Neural progenitor cell (in vitro differentiated cells): ENCODE measurements around the gene CEP95. TPM values are rescaled to one million over a fixed set of nuclear protein-coding genes. Genes with fewer than 3 reads are reported as not detected.
A peak's percentile ranks its signal among the peaks of the same experiment; 100 is the strongest.

Experiments
- DNase-seq: peaks from one replicate; pipeline ENCODE4 v3.0.0-alpha.2; 2016; ENCODE audit warnings: low spot score
- H2AFZ ChIP-seq: fragments of 200-600 bp; sonication (generic); replicated peaks from 2 replicates; pipeline ENCODE4 v1.6.1; 2016; ENCODE audit warnings: antibody characterized with exemption
- H3F3A ChIP-seq: fragments of 200-600 bp; sonication (generic); 2 replicates; pipeline ENCODE4 v1.6.1; 2016; ENCODE audit warnings: antibody characterized with exemption, low read depth
- H3K27ac ChIP-seq: fragments of 200-600 bp; sonication (generic); 2 replicates; pipeline ENCODE4 v1.5.1; 2016; ENCODE audit warnings: mild to moderate bottlenecking
- H3K27me3 ChIP-seq: fragments of 200-600 bp; sonication (generic); 2 replicates; pipeline ENCODE4 v1.6.1; 2016; ENCODE audit warnings: mild to moderate bottlenecking, moderate library complexity
- H3K36me3 ChIP-seq: fragments of 200-600 bp; sonication (generic); 2 replicates; pipeline ENCODE4 v1.5.1; 2016
- H3K4me1 ChIP-seq: fragments of 200-600 bp; sonication (generic); 2 replicates; pipeline ENCODE4 v1.6.1; 2016; ENCODE audit warnings: mixed run types
- H3K4me2 ChIP-seq: fragments of 200-600 bp; sonication (generic); 2 replicates; pipeline ENCODE4 v1.6.1; 2016
- H3K4me3 ChIP-seq: fragments of 200-600 bp; sonication (generic); 2 replicates; pipeline ENCODE4 v1.5.1; 2016
- H3K79me2 ChIP-seq: fragments of 200-600 bp; sonication (generic); 2 replicates; pipeline ENCODE4 v1.6.1; 2016; ENCODE audit warnings: low read depth
- H3K9ac ChIP-seq: fragments of 200-600 bp; sonication (generic); 2 replicates; pipeline ENCODE4 v1.6.1; 2016
- H3K9me3 ChIP-seq: fragments of 200-600 bp; sonication (generic); 2 replicates; pipeline ENCODE4 v1.5.1; 2016; ENCODE audit warnings: low read depth
- H4K20me1 ChIP-seq: fragments of 200-600 bp; sonication (generic); 2 replicates; pipeline ENCODE4 v1.6.1; 2016; ENCODE audit warnings: low read depth
- H3K27ac Mint-ChIP-seq: 3 replicates; pipeline ENCODE4 v1.8.0; 2021; ENCODE audit warnings: mixed read lengths
- H3K27me3 Mint-ChIP-seq: 2 replicates; pipeline ENCODE4 v1.8.0; 2022; ENCODE audit warnings: low read depth, mild to moderate bottlenecking, inconsistent platforms, moderate library complexity, mixed read lengths; ENCODE audit not compliant: insufficient read depth
- H3K36me3 Mint-ChIP-seq: 3 replicates; pipeline ENCODE4 v1.8.0; 2021; ENCODE audit warnings: mixed read lengths
- H3K4me1 Mint-ChIP-seq: 3 replicates; pipeline ENCODE4 v1.8.0; 2021; ENCODE audit warnings: mixed read lengths
- H3K4me3 Mint-ChIP-seq: 3 replicates; pipeline ENCODE4 v1.8.0; 2021; ENCODE audit warnings: mild to moderate bottlenecking, moderate library complexity, mixed read lengths
- H3K9me3 Mint-ChIP-seq: 3 replicates; pipeline ENCODE4 v1.8.0; 2020; ENCODE audit warnings: mixed read lengths
- EZH2 ChIP-seq: fragments of 200-600 bp; sonication (generic); IDR thresholded peaks from 2 replicates; pipeline ENCODE4 v1.6.1; 2017; ENCODE audit warnings: antibody characterized with exemption, mild to moderate bottlenecking, moderate library complexity
- EZH2phosphoT487 ChIP-seq: fragments of 200-600 bp; sonication (generic); IDR thresholded peaks from 2 replicates; pipeline ENCODE4 v1.6.1; 2017; ENCODE audit warnings: antibody characterized with exemption
- total RNA-seq: library from RNA; depleted of rRNA; stranded (reverse); fragments of >200 nt; gene quantifications from 2 replicates; pipeline ENCODE4 v1.2.3, GENCODE V29; 2015; ENCODE audit warnings: low replicate concordance
- TF ChIP-seq, protein P1 (sequence below): fragments of 200-600 bp; sonication (generic); IDR thresholded peaks from 2 replicates; pipeline ENCODE4 v1.5.1; 2017; ENCODE audit warnings: antibody characterized with exemption, mild to moderate bottlenecking

CEP95 gene
- total RNA-seq, 1 donor from 2014 or later: 76.9 TPM

DNA sequence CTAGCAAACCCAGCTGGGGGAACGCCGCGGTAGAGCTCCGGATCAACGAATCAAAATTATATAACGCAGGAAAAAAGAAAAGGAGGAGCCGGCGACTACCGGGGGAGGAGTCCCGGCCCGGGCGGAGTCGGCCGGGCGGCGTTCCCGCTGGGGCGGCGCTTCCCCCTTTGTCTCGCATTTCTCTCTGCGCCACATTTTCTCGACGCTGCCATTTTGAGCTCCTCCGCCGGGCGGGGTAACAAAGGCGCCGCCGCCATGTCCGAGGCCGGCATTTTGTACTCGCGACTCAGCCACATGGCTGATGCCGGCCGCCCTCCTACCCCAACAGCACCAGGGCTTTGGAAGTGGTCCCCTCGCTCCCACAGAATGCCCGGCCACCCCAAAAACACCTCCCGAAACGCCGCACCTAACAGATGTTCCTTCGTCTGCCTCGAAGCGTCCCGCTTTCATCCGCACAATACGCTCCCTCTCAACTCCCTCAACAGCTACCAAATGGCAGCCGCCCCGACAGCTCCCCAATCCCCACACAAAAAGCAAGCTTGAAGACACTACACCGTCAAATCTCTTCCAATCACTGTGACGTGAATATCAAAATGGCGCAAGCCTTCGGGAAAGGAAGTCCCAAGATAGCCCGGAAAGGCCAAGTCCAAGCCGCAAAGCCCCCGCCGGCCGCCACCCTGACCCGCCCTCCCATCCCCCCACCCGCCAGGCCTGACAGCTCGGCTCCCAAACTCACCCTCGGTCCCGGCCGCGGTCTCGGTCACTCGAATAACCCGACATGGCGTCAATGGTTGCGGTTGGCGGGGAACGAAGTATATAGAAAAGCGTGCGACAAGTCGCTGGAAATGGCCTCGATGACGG, 1.2 kb upstream of the CEP95 start:
- peaks cover 94% of the 10 kb centered on the region for H3K79me2 ChIP-seq
- H4K20me1 ChIP-seq: peaks cover 74% of the 10 kb centered on the region
- no peak for TF ChIP-seq EZH2phosphoT487
- H3K27ac ChIP-seq: peak overlapping the region; percentile 96
- H3K4me2 ChIP-seq: peak overlapping the region; percentile 96
- Mint-ChIP-seq H3K9me3 (no peaks in the 10 kb centered on the region), H3K36me3 (peaks cover 45% of the 10 kb centered on the region), H3K27ac (peak overlapping the region; percentile 100), H3K4me3 (peak overlapping the region; percentile 100), H3K4me1 (peaks cover 32% of the 10 kb centered on the region), H3K27me3 (peaks cover 12% of the 10 kb centered on the region)
- H3K9ac ChIP-seq: peak overlapping the region; percentile 100
- no peaks in the 10 kb centered on the region for H3K27me3 ChIP-seq
- H3F3A ChIP-seq: peaks cover 60% of the 10 kb centered on the region
- peak overlapping the region; percentile 93 for H3K4me3 ChIP-seq
- H2AFZ ChIP-seq: no peak overlapping the region
- H3K36me3 ChIP-seq: peaks cover 45% of the 10 kb centered on the region
- peak; percentile 94 for DNase-seq
- no peaks in the 10 kb centered on the region for H3K9me3 ChIP-seq
- H3K4me1 ChIP-seq: peaks cover 20% of the 10 kb centered on the region

DNA sequence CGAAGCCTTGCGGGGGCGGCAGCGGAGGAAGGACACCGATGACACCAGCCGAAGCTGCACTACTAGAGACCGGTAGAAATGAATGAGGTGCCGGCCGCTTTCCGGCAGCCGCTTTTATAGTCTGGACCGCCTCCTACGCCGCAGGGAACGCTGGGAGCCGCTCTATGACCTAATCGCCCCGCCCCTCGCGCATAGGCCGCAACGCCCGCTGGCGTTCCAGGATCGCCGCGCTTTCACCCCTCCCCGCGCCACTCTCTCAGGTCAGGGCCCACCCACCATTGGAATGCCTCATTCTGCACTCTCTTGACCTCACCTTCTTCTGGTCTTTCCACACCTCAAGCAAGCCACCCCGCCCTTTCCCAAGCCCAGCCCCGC, 589 bp upstream of the CEP95 start, which contains the start of gene DDX5:
Gene DDX5, minus strand, starts transcription at position 89 of the 375 bp plus-strand sequence. CDS start 170 bp downstream, outside the sequence.
- Histone ChIP-seq H3K36me3 (peaks cover 39% of the 10 kb centered on the region), H3K79me2 (peaks cover 93% of the 10 kb centered on the region), H3K9ac (peak within 1 kb of the TSS; percentile 100), H3K4me3 (peak within 1 kb of the TSS; percentile 93), H3K9me3 (no peaks in the 10 kb centered on the region), H4K20me1 (peaks cover 68% of the 10 kb centered on the region), H2AFZ (peak within 1 kb of the TSS; percentile 79), H3K27ac (peak within 1 kb of the TSS; percentile 96), H3K27me3 (no peaks in the 10 kb centered on the region), H3K4me2 (peak within 1 kb of the TSS; percentile 96), H3F3A (peaks cover 54% of the 10 kb centered on the region), H3K4me1 (peaks cover 20% of the 10 kb centered on the region)
- H3K9me3 Mint-ChIP-seq: no peaks in the 10 kb centered on the region
- peak within 1 kb of the TSS; percentile 100 for H3K27ac Mint-ChIP-seq
- peak; percentile 99 for DNase-seq
- peaks cover 30% of the 10 kb centered on the region for H3K4me1 Mint-ChIP-seq
- peak within 1 kb of the TSS; percentile 100 for H3K4me3 Mint-ChIP-seq
- H3K36me3 Mint-ChIP-seq: peaks cover 44% of the 10 kb centered on the region
- H3K27me3 Mint-ChIP-seq: peaks cover 12% of the 10 kb centered on the region
- peak; percentile 18 for TF ChIP-seq EZH2
- no peak for TF ChIP-seq EZH2phosphoT487
- TF ChIP-seq, protein P1, sequence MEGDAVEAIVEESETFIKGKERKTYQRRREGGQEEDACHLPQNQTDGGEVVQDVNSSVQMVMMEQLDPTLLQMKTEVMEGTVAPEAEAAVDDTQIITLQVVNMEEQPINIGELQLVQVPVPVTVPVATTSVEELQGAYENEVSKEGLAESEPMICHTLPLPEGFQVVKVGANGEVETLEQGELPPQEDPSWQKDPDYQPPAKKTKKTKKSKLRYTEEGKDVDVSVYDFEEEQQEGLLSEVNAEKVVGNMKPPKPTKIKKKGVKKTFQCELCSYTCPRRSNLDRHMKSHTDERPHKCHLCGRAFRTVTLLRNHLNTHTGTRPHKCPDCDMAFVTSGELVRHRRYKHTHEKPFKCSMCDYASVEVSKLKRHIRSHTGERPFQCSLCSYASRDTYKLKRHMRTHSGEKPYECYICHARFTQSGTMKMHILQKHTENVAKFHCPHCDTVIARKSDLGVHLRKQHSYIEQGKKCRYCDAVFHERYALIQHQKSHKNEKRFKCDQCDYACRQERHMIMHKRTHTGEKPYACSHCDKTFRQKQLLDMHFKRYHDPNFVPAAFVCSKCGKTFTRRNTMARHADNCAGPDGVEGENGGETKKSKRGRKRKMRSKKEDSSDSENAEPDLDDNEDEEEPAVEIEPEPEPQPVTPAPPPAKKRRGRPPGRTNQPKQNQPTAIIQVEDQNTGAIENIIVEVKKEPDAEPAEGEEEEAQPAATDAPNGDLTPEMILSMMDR: no peak

DNA sequence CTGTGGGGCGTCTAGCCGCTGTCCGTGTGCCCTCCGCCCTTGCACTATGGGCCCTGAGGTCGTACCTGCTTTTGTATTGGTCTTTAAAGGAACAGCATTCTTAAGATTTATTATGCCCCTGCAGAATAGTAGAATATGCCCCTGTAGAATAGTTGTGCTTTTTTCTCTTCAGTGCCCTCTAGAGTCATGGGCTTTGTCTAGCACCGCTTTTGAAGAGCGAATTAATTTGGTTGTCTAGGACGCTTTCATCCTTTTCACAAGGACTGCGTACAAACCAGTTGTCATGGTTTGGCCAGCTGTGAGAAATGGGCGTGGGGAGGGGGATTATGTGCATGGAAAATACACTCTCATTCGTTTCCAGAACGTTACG, 621 bp downstream of the CEP95 start:
- peaks cover 20% of the 10 kb centered on the region for H3K4me1 ChIP-seq
- Mint-ChIP-seq H3K27me3 (peaks cover 12% of the 10 kb centered on the region), H3K4me1 (peaks cover 28% of the 10 kb centered on the region), H3K4me3 (peak overlapping the region; percentile 100), H3K27ac (peak overlapping the region; percentile 99), H3K36me3 (peaks cover 41% of the 10 kb centered on the region), H3K9me3 (no peaks in the 10 kb centered on the region)
- TF ChIP-seq EZH2 (no peak), EZH2phosphoT487 (no peak)
- TF ChIP-seq, protein P1: peak; percentile 54
- H3K36me3 ChIP-seq: peaks cover 30% of the 10 kb centered on the region
- H4K20me1 ChIP-seq: peaks cover 55% of the 10 kb centered on the region
- no peaks in the 10 kb centered on the region for H3K9me3 ChIP-seq
- H2AFZ ChIP-seq: peak overlapping the region; percentile 79
- peaks cover 42% of the 10 kb centered on the region for H3F3A ChIP-seq
- peak; percentile 86 for DNase-seq
- peak overlapping the region; percentile 93 for H3K4me3 ChIP-seq
- H3K79me2 ChIP-seq: peaks cover 93% of the 10 kb centered on the region
- H3K4me2 ChIP-seq: peak overlapping the region; percentile 96
- H3K27me3 ChIP-seq: no peaks in the 10 kb centered on the region
- peak overlapping the region; percentile 100 for H3K9ac ChIP-seq
- peak overlapping the region; percentile 96 for H3K27ac ChIP-seq

DNA sequence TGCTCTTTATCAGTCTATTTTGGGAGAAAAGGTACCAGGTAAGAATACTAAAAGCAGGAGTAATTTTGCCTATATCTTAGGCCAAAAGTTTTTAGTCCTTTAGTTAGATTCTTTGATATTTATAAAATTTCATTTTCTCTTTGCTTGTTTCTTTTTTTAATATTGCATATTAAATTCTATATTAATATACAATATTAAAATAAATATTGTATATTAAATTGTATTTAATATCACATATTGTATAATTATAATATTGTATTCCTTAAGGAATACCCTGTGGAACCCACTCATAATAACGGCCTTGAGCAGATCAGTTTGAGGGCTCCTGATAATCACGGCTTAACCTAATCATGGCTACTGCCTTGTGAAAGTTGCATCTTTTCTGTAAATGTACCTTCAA, 1.9 kb downstream of the CEP95 start:
- peaks cover 12% of the 10 kb centered on the region for H3K27me3 Mint-ChIP-seq
- no peaks in the 10 kb centered on the region for H3K9me3 Mint-ChIP-seq
- no peak overlapping the region for H2AFZ ChIP-seq
- peaks cover 47% of the 10 kb centered on the region for H4K20me1 ChIP-seq
- H3K9me3 ChIP-seq: no peaks in the 10 kb centered on the region
- H3K4me3 Mint-ChIP-seq: peak overlapping the region; percentile 100
- peaks cover 29% of the 10 kb centered on the region for H3K36me3 ChIP-seq
- H3K27me3 ChIP-seq: no peaks in the 10 kb centered on the region
- no peak overlapping the region for H3K9ac ChIP-seq
- peaks cover 17% of the 10 kb centered on the region for H3K4me1 ChIP-seq
- peaks cover 28% of the 10 kb centered on the region for H3K4me1 Mint-ChIP-seq
- peaks cover 93% of the 10 kb centered on the region for H3K79me2 ChIP-seq
- DNase-seq: no peak
- H3K4me2 ChIP-seq: peak overlapping the region; percentile 96
- peaks cover 32% of the 10 kb centered on the region for H3K36me3 Mint-ChIP-seq
- peaks cover 29% of the 10 kb centered on the region for H3F3A ChIP-seq
- H3K27ac ChIP-seq: no peak overlapping the region
- peak overlapping the region; percentile 93 for H3K4me3 ChIP-seq
- no peak overlapping the region for H3K27ac Mint-ChIP-seq
- TF ChIP-seq, protein P1: no peak
- TF ChIP-seq EZH2phosphoT487 (no peak), EZH2 (no peak)
